ENCODE results near the gene KCP. TPM values are rescaled to one million over a fixed set of nuclear protein-coding genes. Genes with fewer than 3 reads are reported as not detected.

KCP gene
- total RNA-seq, 1 experiment from 2014 or later = 5.3 TPM

DNA sequence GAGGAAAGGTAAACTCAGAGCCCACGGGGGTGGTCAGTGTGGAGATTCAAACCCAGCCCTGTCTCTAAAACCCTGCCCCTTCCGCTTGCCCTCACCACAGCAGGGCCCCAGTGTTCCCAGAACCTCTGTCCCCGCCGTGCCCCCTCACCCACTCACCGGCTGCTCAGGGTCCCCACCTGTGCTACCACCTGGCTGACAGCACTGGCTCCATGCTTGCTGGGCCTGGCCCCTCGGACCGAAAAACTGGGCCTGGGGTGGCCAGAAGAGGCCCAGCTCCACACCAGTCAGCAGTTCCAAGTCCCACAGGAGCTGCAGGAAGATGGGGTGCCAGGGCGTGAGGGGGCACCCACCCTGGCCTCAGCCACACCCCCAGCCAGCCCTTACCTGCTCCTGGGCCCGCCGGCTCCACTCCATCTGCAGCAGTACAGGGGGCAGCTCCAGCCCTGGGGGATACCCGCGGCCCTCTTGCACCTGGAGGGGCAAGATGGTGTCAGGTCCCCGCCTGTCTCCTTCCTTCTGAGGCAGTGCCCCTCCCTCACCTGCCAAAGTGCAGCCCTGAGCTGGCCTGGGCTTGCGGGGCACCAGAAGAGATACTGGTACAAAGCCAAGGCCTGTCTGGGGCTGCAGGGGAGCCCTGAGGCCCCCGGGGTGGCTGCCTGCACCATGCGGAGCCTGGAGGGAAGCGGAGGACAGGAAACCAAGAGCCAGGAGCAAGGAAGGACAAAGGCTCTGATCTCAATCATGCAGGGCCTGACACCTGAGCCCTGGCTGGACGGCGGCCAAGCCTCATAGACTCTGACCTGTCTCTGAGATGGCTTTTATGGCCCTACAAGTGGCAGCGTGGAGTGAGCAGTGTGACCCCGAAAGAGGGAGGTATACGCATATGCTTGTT lies 36.1 kb downstream of the KCP start:
- no peaks in the 10 kb centered on the region for H3K9me3 ChIP-seq (ENCODE audit: control insufficient read depth, low read depth, low read length)
- Mint-ChIP-seq H3K4me3 (no peak overlapping the region), H3K36me3 (ENCODE audit: insufficient read depth in 1 of 3, low read depth in 3 of 3) (no peaks in the 10 kb centered on the region), H3K4me1 (peaks cover 10 to 11% of the 10 kb centered on the region in 2 experiments), H3K27me3 (ENCODE audit: low read depth) (peaks cover 25% of the 10 kb centered on the region), H3K27ac (no peak overlapping the region), H3K9me3 (no peaks in the 10 kb centered on the region)
- H3K56ac ChIP-seq (ENCODE audit: insufficient read length, low read depth, low read length) = no peak overlapping the region
- H2AK5ac ChIP-seq (ENCODE audit: insufficient read length, low read length) = no peak overlapping the region
- DNase-seq = no peak
- H4K20me1 ChIP-seq (ENCODE audit: control insufficient read depth, insufficient read depth, insufficient read length) = no peaks in the 10 kb centered on the region
- no peak overlapping the region for H4K5ac ChIP-seq (ENCODE audit: insufficient read length, low read depth, low read length)
- no peak overlapping the region for H3K4ac ChIP-seq (ENCODE audit: low read depth, low read length)
- H4K8ac ChIP-seq (replicated peaks; ENCODE audit: insufficient read length, low read depth, low read length) = no peak overlapping the region
- no peak overlapping the region for H2AFZ ChIP-seq (ENCODE audit: low read length)
- H3K79me2 ChIP-seq (ENCODE audit: insufficient read depth, low read length) = no peaks in the 10 kb centered on the region
- peaks cover 11% of the 10 kb centered on the region; the same call in 1 of the 2 replicates for H3K27me3 ChIP-seq (ENCODE audit: insufficient read depth, low read length)
- no peak overlapping the region for H3T11ph ChIP-seq (ENCODE audit: low read length)
- H3K9ac ChIP-seq (ENCODE audit: extremely low read depth, insufficient read length, low read length) = no peak overlapping the region
- H4K91ac ChIP-seq (ENCODE audit: insufficient read length, low read depth, low read length) = no peak overlapping the region
- no peak overlapping the region for H2BK12ac ChIP-seq (ENCODE audit: insufficient read length, low read depth, low read length)
- no peak overlapping the region for H2BK5ac ChIP-seq (ENCODE audit: insufficient read length, low read length)
- WGBS (ENCODE audit: extremely low coverage, insufficient read length, low lambda C conversion rate) = no CpG with 5 or more reads among the region's 22 CpGs
- no peak overlapping the region for H3K27ac ChIP-seq (ENCODE audit: insufficient read length, low read depth, low read length)
- H3K79me1 ChIP-seq (ENCODE audit: insufficient read depth, low read depth, low read length, poor library complexity, severe bottlenecking) = no peaks in the 10 kb centered on the region
- H2BK120ac ChIP-seq (ENCODE audit: low read depth, low read length, poor library complexity, severe bottlenecking) = no peak overlapping the region
- no peak overlapping the region for H3K4me2 ChIP-seq (ENCODE audit: insufficient read depth, insufficient read length, low read length)
- H3K23ac ChIP-seq (ENCODE audit: insufficient read length, low read depth, low read length) = no peak overlapping the region
- no peaks in the 10 kb centered on the region for H3K4me1 ChIP-seq (ENCODE audit: insufficient read depth, low read length)
- no peak for TF ChIP-seq CTCF (conservative IDR thresholded peaks at IDR 0.05)
- no peak overlapping the region for H2BK20ac ChIP-seq (ENCODE audit: low read depth, low read length, poor library complexity, severe bottlenecking)
- no peak overlapping the region for H3K14ac ChIP-seq (ENCODE audit: insufficient read depth, low read length)
- H3K23me2 ChIP-seq (ENCODE audit: insufficient read length, low read depth, low read length, poor library complexity, severe bottlenecking) = peaks cover 4% of the 10 kb centered on the region
- no peak overlapping the region for H3K18ac ChIP-seq (ENCODE audit: insufficient read length, low read depth, low read length)
- no peak overlapping the region for H2BK15ac ChIP-seq (ENCODE audit: low read depth, low read length)
